OCI-LY1 (cell line): Measurements from ENCODE around the gene REG3A.

Experiments used
- CTCF ChIP-seq: fragments of 200-600 bp; sonication (generic), shearing (Covaris generic); IDR thresholded peaks from 2 replicates; pipeline ENCODE4 v1.5.1; 2017; ENCODE audit warnings: mild to moderate bottlenecking, antibody characterized with exemption, low read length, moderate library complexity, mixed read lengths
- EZH2 ChIP-seq: fragments of 200-600 bp; sonication (generic), shearing (Covaris generic); IDR thresholded peaks from 2 replicates; pipeline ENCODE4 v1.8.0; 2017; ENCODE audit warnings: borderline replicate concordance, mixed run types, mild to moderate bottlenecking, antibody characterized with exemption, low read length, moderate library complexity, mixed read lengths

- no peak for TF ChIP-seq EZH2
- TF ChIP-seq CTCF, result no peak
These were observed 3.6 kb downstream of the REG3A start for GRCh38 chr2:79155826-79156476.
